HG03139 (cell line): ENCODE results near the gene PARK7.

Experiments
- ATAC-seq: cut with Tn5 transposase; IDR thresholded peaks from one replicate; pipeline ENCODE4 v1.9.1; 2021; ENCODE audit not compliant: unreplicated experiment

The PARK7 gene

GRCh38 chr1:7980984-7981383, 19.5 kb downstream of the PARK7 start:
- ATAC-seq = no peak

GRCh38 chr1:7983086-7983778, 21.7 kb downstream of the PARK7 start:
- no peak for ATAC-seq

GRCh38 chr1:7984811-7985210, 23.3 kb downstream of the PARK7 start:
- ATAC-seq = no peak

- no peak for ATAC-seq
Measured at GRCh38 chr1:7985851-7986612, 24.5 kb downstream of the PARK7 start.

GRCh38 chr1:7987528-7987927, 26.0 kb downstream of the PARK7 start:
- no peak for ATAC-seq

GRCh38 chr1:7988576-7988975, 27.1 kb downstream of the PARK7 start:
- no peak for ATAC-seq

GRCh38 chr1:7989762-7990428, 28.4 kb downstream of the PARK7 start:
- no peak for ATAC-seq

- no peak for ATAC-seq
Measured at GRCh38 chr1:7991504-7992440, 30.3 kb downstream of the PARK7 start.

GRCh38 chr1:7992885-7993284, 31.4 kb downstream of the PARK7 start:
- no peak for ATAC-seq

GRCh38 chr1:7993593-7994479, 32.3 kb downstream of the PARK7 start:
- ATAC-seq = peak; percentile 63

- no peak for ATAC-seq
Measured at GRCh38 chr1:7994827-7995226, 33.3 kb downstream of the PARK7 start.

GRCh38 chr1:7995437-7995836, 33.9 kb downstream of the PARK7 start:
- ATAC-seq = no peak

- no peak for ATAC-seq
Measured at GRCh38 chr1:8002329-8002910, 40.9 kb downstream of the PARK7 start.

GRCh38 chr1:8002921-8003320, 41.4 kb downstream of the PARK7 start:
- ATAC-seq = no peak

GRCh38 chr1:8003438-8004112, 42.1 kb downstream of the PARK7 start:
- ATAC-seq = no peak

- ATAC-seq = no peak
Measured at GRCh38 chr1:8004113-8004802, 42.7 kb downstream of the PARK7 start.

- ATAC-seq = no peak
Measured at GRCh38 chr1:8004803-8005573, 43.5 kb downstream of the PARK7 start.
